M059J (cell line): ENCODE results near the gene NOL4L. TPM values are rescaled to one million over a fixed set of nuclear protein-coding genes. Genes with fewer than 3 reads are reported as not detected.
"Not testable (repeated sequence)": the region's sequence is repeated elsewhere in the genome, so short reads cannot be mapped to it uniquely, and the experiment has no call there.

Experiments
- DNase-seq: peaks from one replicate; pipeline ENCODE4 v3.0.0-alpha.2; 2012; ENCODE audit warnings: low read depth
- total RNA-seq: library from RNA; depleted of rRNA; stranded (reverse); fragments of >200 nt; shearing (Covaris generic); gene quantifications from 2 replicates; pipeline ENCODE4 v1.2.3, GENCODE V29; 2014

Gene NOL4L
- total RNA-seq, 1 experiment from 2014 or later = 14.2 TPM

GRCh38 chr20:32433311-32434021 is 151.7 kb downstream of the NOL4L start:
- DNase-seq = no peak

DNA sequence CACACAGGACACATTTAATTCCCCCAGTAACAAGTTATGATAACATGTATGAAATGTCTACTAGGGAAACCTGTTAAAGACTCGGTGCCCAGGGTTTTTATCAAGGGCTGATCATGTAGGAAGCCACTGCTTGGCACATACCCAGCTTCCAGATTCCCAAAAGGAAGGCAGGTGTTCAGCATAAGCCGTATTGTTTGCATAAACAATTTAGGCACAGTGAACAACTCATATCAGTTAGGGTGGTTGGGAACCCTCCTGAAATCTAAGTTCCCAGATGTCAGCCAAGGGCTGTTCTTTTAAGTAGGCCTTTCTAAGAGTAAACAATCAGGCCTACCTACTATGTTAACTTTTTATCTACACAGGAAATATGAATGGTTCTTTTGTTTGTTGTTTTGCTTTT is 152.9 kb downstream of the NOL4L start:
- DNase-seq = no peak

GRCh38 chr20:32431457-32431856 is 153.7 kb downstream of the NOL4L start:
- no peak for DNase-seq

DNA sequence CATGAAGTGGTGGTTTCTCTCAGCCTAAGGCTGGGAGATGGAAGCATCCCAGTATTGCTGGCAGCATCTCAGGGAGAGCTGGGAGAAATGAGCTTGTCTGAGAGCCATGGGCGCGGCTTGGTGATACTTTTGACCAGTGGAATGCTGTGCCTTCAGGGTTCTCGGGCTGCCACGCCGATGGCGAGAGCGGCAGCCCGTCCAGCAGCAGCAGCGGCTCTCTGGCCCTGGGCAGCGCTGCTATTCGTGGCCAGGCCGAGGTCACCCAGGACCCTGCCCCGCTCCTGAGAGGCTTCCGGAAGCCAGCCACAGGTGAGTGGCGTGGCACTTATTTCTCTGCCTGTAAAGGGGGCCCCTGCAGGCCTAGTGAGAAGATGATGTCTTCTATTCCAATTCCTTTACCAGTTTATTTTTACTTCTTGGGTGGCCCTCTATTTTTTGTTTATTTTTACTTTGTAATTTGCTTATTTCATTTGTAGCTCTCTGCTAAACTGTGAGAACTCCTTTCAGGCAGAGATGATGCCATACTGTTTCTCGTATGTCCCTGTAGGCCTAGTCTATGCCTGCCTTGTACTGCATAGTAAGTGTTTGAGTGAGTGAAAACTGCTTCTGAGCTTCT is 155.3 kb downstream of the NOL4L start:
- no peak for DNase-seq

GRCh38 chr20:32429343-32429742 is 155.8 kb downstream of the NOL4L start:
- no peak for DNase-seq

- DNase-seq = no peak
These were observed 157.1 kb downstream of the NOL4L start for GRCh38 chr20:32427996-32428395.

DNA sequence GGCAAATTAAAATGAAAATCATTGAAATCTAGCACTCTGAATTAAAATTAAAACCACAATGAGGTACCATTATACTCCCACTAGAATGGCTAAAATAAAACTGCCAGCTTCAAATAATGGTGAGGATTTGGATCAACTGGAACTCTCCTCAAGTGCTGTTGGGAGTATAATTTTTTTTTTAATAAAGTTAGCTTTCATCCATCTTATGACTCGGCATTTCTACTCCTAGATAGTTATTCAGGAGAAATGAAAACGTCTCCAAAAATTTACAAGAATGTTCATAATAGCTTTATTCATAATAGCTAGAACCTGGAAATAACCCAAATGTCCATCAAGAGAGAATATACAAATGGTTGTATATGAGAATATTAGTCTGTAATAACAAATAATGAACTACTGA is 163.8 kb downstream of the NOL4L start:
- DNase-seq = no peak

DNA sequence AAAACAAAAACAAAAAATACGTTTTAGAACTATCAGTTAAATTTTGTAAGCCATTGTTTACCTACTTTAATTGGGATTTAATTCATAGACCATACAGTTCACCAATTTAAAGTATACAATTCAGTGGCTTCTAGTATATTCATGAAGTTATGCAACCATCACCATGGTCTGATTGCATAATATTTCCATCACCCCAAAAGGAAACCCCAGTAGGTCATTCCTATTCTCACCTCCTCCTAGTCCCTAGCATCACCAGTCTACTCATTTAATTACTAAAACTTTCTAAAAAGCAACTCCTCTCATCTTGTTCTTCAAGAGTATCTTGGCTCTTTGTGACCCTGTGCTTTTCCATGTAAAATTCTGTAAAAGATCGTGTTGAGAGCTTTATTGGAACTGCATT is 166.8 kb downstream of the NOL4L start:
- no peak for DNase-seq

DNA sequence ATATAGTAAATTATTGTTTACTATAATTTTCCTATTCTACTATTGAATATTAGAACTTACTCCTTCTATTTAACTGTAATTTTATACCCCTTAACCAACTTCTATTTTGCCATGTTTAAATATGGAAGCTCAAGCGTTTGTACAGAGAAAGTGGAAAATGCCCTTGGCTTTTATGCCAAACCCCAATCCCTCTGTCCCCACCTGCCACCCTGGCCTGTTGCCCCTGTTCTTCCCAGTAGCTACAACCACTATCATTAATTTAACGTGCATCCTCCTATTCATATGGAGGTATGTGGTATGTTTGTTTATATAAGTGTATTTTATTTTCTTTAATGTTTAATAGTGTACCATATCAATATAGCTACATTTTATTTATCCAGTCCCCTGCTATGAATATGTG is 168.9 kb downstream of the NOL4L start:
- no peak for DNase-seq

- DNase-seq = no peak
These were observed 169.6 kb downstream of the NOL4L start for GRCh38 chr20:32415494-32415893.

GRCh38 chr20:32411955-32412706 is 173.0 kb downstream of the NOL4L start:
- peak; percentile 27 for DNase-seq

DNA sequence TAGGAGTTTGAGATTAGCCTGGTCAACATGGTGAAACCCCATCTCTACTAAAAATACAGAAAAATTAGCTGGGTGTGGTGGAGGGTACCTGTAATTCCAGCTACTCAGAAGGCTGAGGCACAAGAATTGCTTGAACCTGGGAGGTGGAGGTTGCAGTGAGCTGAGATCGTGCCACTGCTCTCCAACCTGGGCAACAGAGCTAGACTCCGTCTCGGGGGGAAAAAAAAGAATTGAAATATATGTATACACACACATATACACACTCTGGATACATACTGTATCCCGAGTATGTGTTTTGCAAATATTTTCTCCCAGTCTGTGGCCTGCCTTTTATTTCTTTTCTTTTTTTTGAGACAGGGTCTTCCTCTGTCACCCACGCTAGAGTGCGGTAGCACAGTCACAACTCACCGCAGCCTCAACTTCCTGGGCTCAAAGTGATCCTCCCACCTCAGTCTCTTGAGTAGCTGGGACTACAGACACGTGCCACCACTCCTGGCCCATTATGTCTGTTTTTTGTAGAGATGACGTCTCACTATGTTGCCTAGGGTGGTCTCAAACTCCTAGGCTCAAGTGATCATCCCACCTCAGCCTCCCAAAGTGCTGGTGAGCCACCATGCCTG is 177.9 kb downstream of the NOL4L start:
- DNase-seq = not testable (repeated sequence)

- DNase-seq = no peak
These were observed 178.4 kb downstream of the NOL4L start for GRCh38 chr20:32406701-32407100.

GRCh38 chr20:32404017-32404416 is 181.1 kb downstream of the NOL4L start:
- DNase-seq = no peak

DNA sequence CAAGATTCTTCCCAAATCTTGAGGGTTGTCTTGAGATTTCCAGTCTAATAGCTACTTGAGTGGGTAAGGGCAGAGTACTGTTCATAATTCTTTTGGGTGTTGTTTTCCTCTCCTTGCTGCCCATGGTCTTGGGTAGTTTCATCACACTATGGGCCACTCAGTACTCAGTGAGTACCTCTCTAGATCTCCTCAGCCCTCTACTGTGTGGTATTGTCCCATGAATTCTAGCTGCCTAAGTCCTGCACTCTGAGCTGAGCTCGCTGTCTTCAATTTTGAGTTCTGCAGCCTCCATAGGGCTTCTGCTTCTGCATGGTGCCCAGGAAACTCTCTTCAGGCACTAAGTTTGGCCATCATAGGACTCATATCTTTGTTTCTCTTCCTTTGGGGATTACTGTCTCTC is 184.7 kb downstream of the NOL4L start:
- no peak for DNase-seq

GRCh38 chr20:32397567-32398084 is 187.5 kb downstream of the NOL4L start:
- no peak for DNase-seq

- DNase-seq = no peak
These were observed 188.4 kb downstream of the NOL4L start for GRCh38 chr20:32396646-32397160.

GRCh38 chr20:32395066-32395465 is 190.1 kb downstream of the NOL4L start:
- DNase-seq = no peak
